GM21360 (cell line): Measurements from ENCODE around the gene UBXN2A.
"Not testable (repeated sequence)": the region's sequence is repeated elsewhere in the genome, so short reads cannot be mapped to it uniquely, and the experiment has no call there.

Source experiments
- ATAC-seq: cut with Tn5 transposase; IDR thresholded peaks from one replicate; pipeline ENCODE4 v1.9.1; 2021; ENCODE audit warnings: mild to moderate bottlenecking, moderate library complexity; ENCODE audit not compliant: unreplicated experiment

The UBXN2A gene

GRCh38 chr2:24043133-24043532 lies 102.9 kb downstream of the UBXN2A start:
- not testable (repeated sequence) for ATAC-seq

DNA sequence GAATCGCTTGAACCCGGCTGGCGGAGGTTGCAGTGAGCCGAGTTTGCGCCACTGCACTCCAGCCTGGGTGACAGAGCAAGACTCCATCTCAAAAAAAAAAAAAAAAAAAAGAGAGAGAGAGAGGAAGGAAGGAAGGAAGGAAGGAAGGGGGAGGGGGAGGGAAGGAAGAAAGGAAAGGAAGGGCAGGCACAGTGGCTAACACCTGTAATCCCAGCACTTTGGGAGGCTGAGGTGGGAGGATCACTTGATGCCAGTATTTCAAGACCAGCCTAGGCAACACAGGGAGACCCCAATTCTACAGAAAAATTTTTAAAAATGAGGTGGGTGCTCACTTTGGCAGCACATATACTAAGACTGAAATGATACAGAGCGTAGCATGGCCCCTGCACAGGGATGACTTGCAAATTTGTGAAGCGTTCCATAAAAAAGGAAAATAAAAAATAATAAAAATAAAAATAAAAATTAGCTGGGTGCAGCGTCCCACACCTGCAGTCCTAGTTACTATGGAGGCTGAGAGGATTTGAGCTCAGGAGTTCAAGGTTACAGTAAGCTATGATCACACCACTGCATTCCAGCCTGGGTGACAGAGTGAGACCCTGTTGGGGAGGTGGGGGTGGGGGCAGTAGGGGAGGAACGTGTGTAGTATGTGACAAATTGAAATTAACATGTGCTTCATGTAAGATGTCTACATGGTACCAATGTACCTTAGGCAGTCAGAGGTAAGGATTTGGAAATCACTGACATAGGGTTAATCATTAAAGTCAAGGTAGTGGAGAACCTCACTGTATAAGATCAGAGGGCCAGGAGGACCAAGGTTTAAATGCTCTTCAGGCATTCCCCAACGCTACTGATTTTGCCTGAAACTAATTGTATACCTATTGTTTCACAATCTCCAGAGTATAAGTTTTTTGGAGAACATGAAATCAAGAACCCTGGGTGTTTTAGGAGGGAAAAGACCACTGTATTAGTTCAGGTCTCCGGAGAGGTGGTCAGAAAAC lies 105.5 kb downstream of the UBXN2A start:
- no peak for ATAC-seq

DNA sequence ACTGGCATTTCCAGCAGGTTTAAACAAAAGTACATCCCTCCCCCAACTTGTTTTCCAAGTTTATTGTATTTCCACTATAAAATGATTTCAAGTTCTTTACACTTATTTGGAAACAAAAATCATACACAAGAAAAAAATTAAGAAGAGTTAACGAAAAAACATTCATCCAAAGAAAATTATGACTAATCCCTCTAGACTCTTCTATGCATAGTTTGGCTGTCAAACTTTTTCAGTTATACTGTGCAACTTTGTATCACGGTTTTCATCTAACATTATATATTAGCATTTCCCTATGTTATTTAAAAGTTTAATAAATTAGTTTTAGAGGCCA lies 106.3 kb downstream of the UBXN2A start:
- no peak for ATAC-seq

GRCh38 chr2:24046930-24047702 lies 106.9 kb downstream of the UBXN2A start, which contains the start of gene WDCP:
WDCP (minus strand) TSS chr2:24047391; CDS start chr2:24039494, 7,897 bp downstream.
- peak; percentile 98 for ATAC-seq

DNA sequence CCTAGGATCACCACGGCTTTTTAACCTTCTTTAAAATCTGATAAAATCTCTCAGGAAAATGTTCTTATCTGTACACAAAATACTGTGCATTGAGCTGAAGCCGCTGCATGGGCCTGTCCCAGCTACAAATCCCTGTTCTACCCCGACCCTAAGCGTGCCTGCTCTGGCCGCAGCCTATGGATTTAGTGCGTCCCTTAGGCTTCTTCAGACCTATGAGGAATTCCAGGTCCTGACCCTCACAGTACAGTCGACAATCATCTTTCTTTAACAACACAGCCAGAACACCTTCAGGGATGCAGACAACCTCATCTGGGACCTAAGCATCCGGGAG lies 107.4 kb downstream of the UBXN2A start:
- no peak for ATAC-seq

DNA sequence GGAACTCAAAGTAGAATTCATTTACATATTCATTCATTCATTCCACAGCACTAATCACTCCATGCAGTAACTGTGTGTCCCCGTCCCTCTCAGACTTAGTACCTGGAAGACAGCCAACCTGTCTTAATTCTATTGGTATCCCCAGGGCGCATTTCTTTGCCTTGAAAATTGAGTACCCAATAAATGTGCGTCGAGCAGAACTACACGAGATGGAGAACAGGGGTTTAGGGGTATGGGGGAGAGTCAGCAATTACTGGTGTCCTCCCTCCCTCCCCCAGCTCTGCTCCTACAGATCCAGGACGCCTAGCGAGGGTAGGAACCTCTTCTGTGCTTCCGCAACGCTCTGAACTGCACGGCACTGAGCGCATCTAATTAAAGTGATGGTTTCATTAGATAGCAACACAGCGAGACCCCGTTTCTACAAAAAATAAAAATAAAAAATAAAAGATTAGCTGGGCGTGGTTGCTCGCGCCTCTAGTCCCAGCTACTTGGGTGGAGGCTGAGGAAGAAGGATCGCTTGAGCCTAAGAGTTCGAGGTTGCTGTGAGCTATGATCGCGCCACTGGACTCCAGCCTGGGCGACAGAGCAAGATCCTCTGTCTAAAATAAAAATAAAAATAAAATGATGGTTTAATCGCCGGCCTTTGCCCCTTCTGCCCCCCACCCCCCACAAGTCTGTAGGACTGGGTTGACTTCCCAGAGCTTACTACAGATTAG lies 108.7 kb downstream of the UBXN2A start:
- no peak for ATAC-seq

DNA sequence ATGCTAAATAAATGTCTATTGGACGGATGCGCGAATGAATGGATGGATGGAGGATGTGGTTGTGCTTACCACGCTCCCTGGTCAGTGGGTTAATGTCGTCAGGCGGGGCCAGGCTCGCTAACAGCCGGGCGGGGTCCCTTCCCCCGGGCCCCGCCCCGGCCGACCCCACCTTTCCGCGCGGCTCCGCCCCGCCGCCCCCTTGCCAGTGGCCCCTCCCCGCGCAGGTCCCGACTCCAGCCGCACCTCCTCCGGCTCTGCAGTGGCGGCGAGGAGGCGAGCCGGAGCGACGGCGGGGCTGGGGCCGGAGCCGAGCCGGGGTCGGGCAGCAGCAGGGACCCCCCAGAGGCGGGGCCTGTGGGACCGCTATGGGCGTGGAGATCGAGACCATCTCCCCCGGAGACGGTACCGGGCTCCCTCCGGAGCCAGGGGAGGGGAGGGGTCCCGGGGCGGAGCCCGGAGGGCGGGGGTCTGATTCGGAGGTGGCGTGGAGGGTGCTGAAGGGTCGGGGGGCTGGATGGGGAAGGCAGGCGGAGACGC lies 109.3 kb downstream of the UBXN2A start, which contains the start of gene FKBP1B:
TSS of gene FKBP1B (plus strand) at position 257 of the 537 bp plus-strand sequence. CDS start at position 366, 109 bp downstream.
- ATAC-seq, result no peak

DNA sequence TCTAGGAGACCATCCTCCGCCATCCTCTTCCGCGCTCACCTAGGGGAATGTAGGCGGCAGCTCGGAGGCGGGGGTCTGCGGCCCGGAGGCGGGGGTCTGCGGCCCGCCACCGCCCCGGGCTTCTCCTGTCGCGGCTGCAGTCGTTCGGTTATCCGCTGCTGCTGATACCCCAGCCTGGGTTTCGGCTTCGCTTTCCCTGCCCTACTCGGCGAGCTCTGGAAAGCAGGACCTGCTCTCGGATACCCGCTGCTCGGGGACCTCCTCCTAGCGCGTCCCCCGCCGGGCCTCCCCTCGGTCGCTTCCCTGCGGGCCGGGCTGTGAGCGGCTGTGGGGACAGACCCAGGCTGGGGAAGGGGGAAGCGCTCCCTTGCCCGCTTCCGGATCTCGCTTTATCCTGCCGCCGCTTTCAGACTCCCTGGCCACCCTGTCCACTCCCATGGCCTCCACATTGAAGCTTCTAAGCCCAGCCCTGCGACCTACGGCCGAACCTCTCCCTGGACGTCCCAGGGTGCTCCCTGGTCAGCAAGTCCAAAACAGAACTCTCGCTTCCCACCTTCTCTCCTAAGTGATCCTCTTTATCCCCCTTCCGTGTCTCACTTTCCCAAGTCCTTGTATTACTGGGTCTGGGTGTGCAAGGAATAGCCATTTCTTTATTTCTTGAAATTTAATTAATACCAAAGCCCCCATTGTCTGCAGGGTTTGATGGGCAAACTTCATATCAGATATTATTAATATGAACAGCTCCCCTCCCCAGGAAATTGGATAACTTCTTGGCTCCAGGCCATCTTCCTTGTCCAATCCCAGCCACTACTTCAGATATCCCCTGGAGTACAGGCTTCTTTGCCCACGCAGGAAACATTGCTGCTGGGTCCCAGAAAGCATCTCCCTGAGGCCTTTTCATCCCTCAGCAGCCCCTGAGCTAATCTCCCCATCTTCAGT lies 110.0 kb downstream of the UBXN2A start:
- no peak for ATAC-seq

GRCh38 chr2:24051833-24052232 lies 111.6 kb downstream of the UBXN2A start:
- ATAC-seq, result no peak

DNA sequence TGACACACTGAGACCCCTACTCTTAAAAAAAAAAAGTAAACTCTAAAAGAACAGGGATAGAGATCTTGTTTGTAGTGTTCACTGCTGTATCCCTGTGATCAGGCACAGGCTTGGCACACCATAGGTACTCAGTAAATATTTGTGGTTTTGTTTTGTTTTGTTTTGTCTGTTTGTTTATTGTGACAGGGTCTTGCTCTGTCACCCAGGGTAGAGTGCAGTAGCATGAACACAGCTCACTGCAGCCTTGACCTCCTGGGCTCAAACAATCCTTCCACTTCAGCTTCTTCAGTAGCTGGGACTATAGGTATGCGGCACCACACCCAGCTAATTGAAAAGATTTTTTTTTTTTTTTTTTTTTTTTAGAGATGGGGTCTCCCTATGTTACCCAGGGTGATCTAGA lies 112.7 kb downstream of the UBXN2A start:
- no peak for ATAC-seq
